Measurements from ENCODE around the gene SLC25A51. TPM values are rescaled to one million over a fixed set of nuclear protein-coding genes. Genes with fewer than 3 reads are reported as not detected.

SLC25A51 gene
- polyA plus RNA-seq, 1 donor (not counting 4 experiments of a cell fraction or from before 2014, with no cell fraction given): 22.2 TPM

GRCh38 chr9:37914701-37915358 lies 10.9 kb upstream of the SLC25A51 start:
- H2AFZ ChIP-seq (ENCODE audit: control insufficient read depth, low read length): no peak overlapping the region
- FAIRE-seq: no peak

GRCh38 chr9:37914154-37914551 lies 10.2 kb upstream of the SLC25A51 start:
- TF ChIP-seq EZH2 (IDR thresholded peaks at IDR 0.05; ENCODE audit: low read length) (no peak), CTCF (optimal IDR thresholded peaks at IDR 0.05 in 1 of 3, IDR thresholded peaks at IDR 0.05 in 1 of 3, conservative IDR thresholded peaks at IDR 0.05 in 1 of 3; ENCODE audit: extremely low read depth in 1 of 3, insufficient read depth in 2 of 3, low read length in 3 of 3) (no peak)
- Histone ChIP-seq H3K9me1 (ENCODE audit: control insufficient read depth, extremely low read depth, insufficient read depth, low read length) (no peaks in the 10 kb centered on the region), H3K4me1 (ENCODE audit: control insufficient read depth, extremely low read depth, insufficient read depth, low read length) (peaks cover 8% of the 10 kb centered on the region), H2AFZ (ENCODE audit: control insufficient read depth, low read length) (no peak overlapping the region), H3K9ac (ENCODE audit: control insufficient read depth, extremely low read depth, insufficient read depth, low read length) (no peak overlapping the region), H3K36me3 (ENCODE audit: control insufficient read depth in 2 of 2, extremely low read depth in 1 of 2, insufficient read depth in 2 of 2, low read length in 2 of 2) (peaks cover 13 to 16% of the 10 kb centered on the region in 2 experiments), H3K4me3 (ENCODE audit: control insufficient read depth in 2 of 3, extremely low read depth in 1 of 3, insufficient read depth in 2 of 3, low read depth in 1 of 3, low read length in 3 of 3) (no peak overlapping the region), H3K9me3 (ENCODE audit: control insufficient read depth, low read depth, low read length) (no peaks in the 10 kb centered on the region), H3K79me2 (ENCODE audit: control insufficient read depth, insufficient read depth, low read length) (no peaks in the 10 kb centered on the region), H3K4me2 (ENCODE audit: control insufficient read depth, extremely low read depth, insufficient read depth, low read depth, low read length) (no peak overlapping the region), H4K20me1 (ENCODE audit: control insufficient read depth, extremely low read depth, insufficient read depth, low read length) (no peaks in the 10 kb centered on the region), H3K27ac (ENCODE audit: control insufficient read depth, insufficient read depth, low read length) (no peak overlapping the region), H3K27me3 (ENCODE audit: control insufficient read depth, extremely low read depth, insufficient read depth, low read length) (no peaks in the 10 kb centered on the region)
- dilution Hi-C loops (cut with MboI; ENCODE audit: extremely low pct_ligation_motif_present, low sequenced_read_pairs): no loop called here
- DNase-seq (ENCODE audit: low read depth, low spot score) (no peak), FAIRE-seq (no peak)

More at GRCh38 chr9:37914701-37915358, 10.9 kb upstream of the SLC25A51 start:
- H3K4me3 ChIP-seq (ENCODE audit: control insufficient read depth in 2 of 3, extremely low read depth in 1 of 3, insufficient read depth in 2 of 3, low read depth in 1 of 3, low read length in 3 of 3): no peak overlapping the region
- no peaks in the 10 kb centered on the region for H3K79me2 ChIP-seq (ENCODE audit: control insufficient read depth, insufficient read depth, low read length)
- dilution Hi-C loops (cut with MboI; ENCODE audit: extremely low pct_ligation_motif_present, low sequenced_read_pairs): no loop called here
- H3K9me1 ChIP-seq (ENCODE audit: control insufficient read depth, extremely low read depth, insufficient read depth, low read length): no peaks in the 10 kb centered on the region
- H3K4me1 ChIP-seq (ENCODE audit: control insufficient read depth, extremely low read depth, insufficient read depth, low read length): peaks cover 8% of the 10 kb centered on the region
- H4K20me1 ChIP-seq (ENCODE audit: control insufficient read depth, extremely low read depth, insufficient read depth, low read length): no peaks in the 10 kb centered on the region
- no peak for DNase-seq (ENCODE audit: low read depth, low spot score)
- no peaks in the 10 kb centered on the region for H3K27me3 ChIP-seq (ENCODE audit: control insufficient read depth, extremely low read depth, insufficient read depth, low read length)
- no peaks in the 10 kb centered on the region for H3K9me3 ChIP-seq (ENCODE audit: control insufficient read depth, low read depth, low read length)
- no peak overlapping the region for H3K9ac ChIP-seq (ENCODE audit: control insufficient read depth, extremely low read depth, insufficient read depth, low read length)
- TF ChIP-seq EZH2 (IDR thresholded peaks at IDR 0.05; ENCODE audit: low read length): no peak
- no peak for TF ChIP-seq CTCF (optimal IDR thresholded peaks at IDR 0.05 in 1 of 3, IDR thresholded peaks at IDR 0.05 in 1 of 3, conservative IDR thresholded peaks at IDR 0.05 in 1 of 3; ENCODE audit: extremely low read depth in 1 of 3, insufficient read depth in 2 of 3, low read length in 3 of 3)
- no peak overlapping the region for H3K27ac ChIP-seq (ENCODE audit: control insufficient read depth, insufficient read depth, low read length)
- H3K4me2 ChIP-seq (ENCODE audit: control insufficient read depth, extremely low read depth, insufficient read depth, low read depth, low read length): no peak overlapping the region
- peaks cover 16 to 17% of the 10 kb centered on the region in 2 experiments for H3K36me3 ChIP-seq (ENCODE audit: control insufficient read depth in 2 of 2, extremely low read depth in 1 of 2, insufficient read depth in 2 of 2, low read length in 2 of 2)

Data from keratinocyte (primary cell).